Right lung (tissue), 5 donors: Measurements from ENCODE around the gene DHRS12. TPM values are rescaled to one million over a fixed set of nuclear protein-coding genes. Genes with fewer than 3 reads are reported as not detected.

Experiments used
- DNase-seq, 2 donors: peaks; one replicate each; pipeline ENCODE4 v3.0.0-alpha.2; 2013
- polyA plus RNA-seq, 5 donors: library from polyadenylated mRNA; unstranded; fragments of 120-200 nt; gene quantifications; one replicate each; pipeline versions ENCODE4 v1.2.1 to v1.2.3, GENCODE V29; 2013; ENCODE audit warnings: inconsistent platforms in 1 of 5, low replicate concordance in 1 of 5; ENCODE audit not compliant: insufficient read length in 5 of 5, insufficient read depth in 1 of 5

Gene DHRS12
- polyA plus RNA-seq, 5 donors: 15.1 to 21.6 (median 16.3) TPM

DNA sequence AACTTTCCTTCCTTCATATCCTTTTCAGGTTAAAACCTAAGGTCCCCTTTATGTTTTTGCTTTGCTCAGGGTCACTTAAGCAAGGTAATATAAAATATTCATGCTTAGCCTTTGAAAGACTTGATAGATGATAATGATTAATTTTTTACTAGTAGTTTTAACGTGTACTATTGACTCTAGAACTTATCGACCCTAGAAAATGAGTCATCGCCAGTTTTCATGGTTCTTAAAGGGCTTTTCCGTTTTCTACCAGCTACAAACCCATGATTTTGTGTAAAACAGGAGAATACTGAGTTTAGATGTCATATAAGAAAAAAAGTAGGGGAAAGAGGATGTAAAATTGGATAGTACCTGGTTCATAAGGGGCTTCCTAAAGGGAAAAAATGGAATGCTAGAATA lies 75.7 kb downstream of the DHRS12 start:
- no peak for DNase-seq

DNA sequence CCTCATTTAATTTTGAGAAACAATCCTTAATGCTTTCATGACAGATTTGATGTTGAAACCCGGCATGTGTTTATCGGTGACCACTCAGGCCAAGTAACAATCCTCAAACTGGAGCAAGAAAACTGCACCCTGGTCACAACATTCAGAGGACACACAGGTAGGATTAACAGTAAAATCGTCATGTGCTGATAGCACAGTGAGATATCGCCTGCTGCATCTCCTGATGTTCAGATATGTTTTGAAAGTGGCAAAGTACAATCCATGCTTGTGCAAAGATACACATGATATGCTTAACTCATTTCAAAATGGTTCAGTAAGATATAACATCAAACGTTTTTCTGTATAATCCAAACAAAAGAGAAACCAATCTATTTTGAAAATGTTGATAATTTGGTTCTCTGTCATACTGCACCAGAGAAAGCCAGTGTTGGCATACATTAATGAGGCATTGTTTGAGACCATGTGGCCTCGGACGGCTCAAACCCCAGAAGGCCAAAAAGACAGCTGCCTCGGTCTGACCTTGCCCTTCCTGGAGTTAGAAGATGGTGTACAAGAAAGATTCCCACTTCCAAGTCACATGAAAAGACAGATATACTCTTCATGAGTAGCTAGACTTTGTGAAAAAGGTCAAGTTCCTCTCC lies 76.2 kb downstream of the DHRS12 start:
- DNase-seq: no peak

DNA sequence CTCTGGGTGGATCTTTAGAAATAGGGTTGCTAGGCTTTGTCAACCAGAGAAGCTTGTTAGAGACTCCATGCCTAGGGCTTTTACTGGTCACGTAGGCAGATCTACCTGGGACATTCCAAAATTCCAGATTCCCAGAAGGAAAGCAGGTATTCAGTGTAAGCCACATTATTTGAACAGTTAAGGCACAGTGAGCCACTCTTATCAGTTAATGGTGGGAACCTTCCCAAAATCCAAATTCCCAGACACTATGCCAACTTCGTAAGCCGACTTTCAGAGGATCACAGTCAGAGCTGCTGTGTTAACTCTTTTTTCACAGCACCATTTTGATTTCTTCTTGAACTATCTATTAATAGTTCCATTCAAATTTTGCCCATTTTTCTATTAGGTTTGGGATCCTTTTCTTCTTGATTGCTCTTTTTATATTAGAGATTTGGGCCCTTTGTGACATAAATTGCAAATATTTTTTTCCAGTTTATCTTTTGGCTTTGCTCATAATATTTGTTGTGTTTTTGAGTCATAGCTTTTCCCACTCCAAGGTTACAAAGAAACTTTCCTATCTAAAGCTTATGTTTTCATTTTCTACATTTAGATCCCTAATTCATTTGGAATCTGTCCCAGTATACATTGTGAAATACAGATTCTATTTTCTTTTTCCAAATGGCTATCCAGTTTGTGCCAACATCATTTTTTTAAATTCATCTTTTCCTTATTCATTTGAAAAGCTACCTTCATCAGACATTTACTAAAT lies 77.3 kb downstream of the DHRS12 start:
- DNase-seq: peak; percentile 74 to 84

DNA sequence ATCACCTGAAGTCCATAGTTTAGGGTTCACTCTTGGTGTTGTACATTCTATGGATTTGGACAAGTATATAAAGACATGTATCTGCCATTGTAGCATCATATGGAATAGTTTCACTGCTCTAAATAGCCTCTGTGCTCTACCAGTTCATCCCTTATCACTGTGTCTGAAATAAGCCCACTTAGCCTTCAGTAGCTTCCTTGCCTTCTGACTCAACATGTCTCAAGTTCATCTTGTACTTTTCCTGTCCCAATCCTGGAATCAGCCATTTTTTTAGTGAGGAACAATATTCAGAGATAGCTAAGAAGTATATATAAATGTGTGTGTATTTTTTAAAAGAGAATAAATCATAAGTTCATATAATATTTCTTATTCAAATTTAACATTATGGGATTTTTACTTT lies 79.2 kb downstream of the DHRS12 start:
- DNase-seq: no peak

DNA sequence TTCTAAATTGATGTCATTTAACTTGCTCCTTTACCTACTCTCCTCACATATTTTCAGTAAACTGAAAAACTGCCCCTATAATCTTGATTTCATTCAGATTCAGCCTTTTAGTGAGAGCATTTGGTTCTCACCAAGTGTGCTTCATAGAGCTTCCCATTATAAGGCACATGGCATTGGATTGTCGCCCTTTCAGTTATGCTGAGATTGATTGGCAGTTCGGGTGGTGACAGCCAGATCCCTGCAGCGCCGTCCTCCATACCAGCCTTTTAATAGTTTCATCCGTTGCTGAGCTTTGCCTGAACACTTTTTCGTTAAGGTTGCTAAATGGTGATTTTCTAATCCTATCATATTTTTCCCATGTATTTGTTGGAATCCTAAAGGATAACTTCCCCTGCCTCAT lies 80.4 kb downstream of the DHRS12 start:
- DNase-seq: no peak

DNA sequence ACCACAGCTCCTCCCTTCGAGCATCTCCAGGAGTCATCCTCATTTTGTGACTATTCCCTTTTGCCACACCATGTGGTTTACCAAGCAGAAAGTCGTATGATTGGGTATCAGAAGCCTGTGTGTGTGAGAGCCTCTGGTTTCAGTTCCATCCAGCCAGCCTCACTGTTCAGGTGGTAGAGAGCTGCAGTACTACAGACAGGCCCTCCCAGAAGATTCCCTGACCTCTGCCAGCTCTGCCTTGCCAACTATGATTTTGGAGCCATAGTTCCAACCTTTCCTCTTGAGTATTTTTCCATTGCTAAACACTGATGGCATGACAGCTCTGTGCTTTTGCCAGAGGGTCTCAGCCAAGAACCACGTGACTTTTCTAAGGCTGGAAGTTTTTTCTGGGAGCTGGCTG lies 82.5 kb downstream of the DHRS12 start:
- no peak for DNase-seq

DNA sequence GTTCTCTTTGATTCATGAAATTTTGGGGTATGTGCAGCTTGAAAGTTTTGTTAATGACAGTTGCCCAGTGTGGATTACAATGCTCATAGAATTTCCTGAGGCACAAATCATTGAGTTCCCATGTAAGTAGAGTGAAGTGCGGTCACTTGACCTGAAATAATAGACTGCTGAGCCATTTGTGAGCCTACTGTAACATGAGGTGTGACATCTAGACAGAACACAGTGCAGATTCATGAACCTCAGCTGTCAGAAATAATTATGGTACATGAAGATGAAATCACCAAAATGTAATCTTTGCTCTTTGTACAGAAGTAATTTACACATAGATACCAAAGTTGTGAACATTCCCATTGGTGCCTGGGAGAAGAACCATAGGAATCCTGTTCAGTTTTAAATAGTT lies 84.6 kb downstream of the DHRS12 start:
- DNase-seq: no peak

Other genes with a start within 250 kb of the DHRS12 start
- 10 to 100 TPM; 15.5 to 29.0 (median 24.8) TPM for gene WDFY2, start 219.7 kb downstream of the DHRS12 start, polyA plus RNA-seq
- gene TMEM272, start 41.0 kb upstream of the DHRS12 start, polyA plus RNA-seq: under 1 TPM; 0.11 to 0.41 (median 0.25) TPM
- not detected for gene CCDC70, start 57.8 kb upstream of the DHRS12 start, polyA plus RNA-seq
- 10 to 100 TPM; 12.9 to 19.0 (median 17.8) TPM for gene ATP7B, start 207.3 kb upstream of the DHRS12 start, polyA plus RNA-seq
- 10 to 100 TPM; 18.0 to 35.3 (median 28.7) TPM for gene ALG11, start 208.2 kb upstream of the DHRS12 start, polyA plus RNA-seq
- gene UTP14C, start 220.5 kb upstream of the DHRS12 start, polyA plus RNA-seq: 10 to 100 TPM; 25.6 to 34.4 (median 32.6) TPM